ENCODE data around the gene NKX2-1.
A peak's percentile ranks its signal among the peaks of the same experiment; 100 is the strongest.
"Not testable (repeated sequence)": the region's sequence is repeated elsewhere in the genome, so short reads cannot be mapped to it uniquely, and the experiment has no call there.

NKX2-1 gene

GRCh38 chr14:36519431-36520321, at the start of gene NKX2-1:
Gene NKX2-1 (minus strand): TSS chr14:36520232. CDS start chr14:36520129, 103 bp downstream.
- DNase-seq (ENCODE audit: low read depth in 2 of 2): no peak

- peak in 1 of 2 experiments; percentile 41 for DNase-seq (ENCODE audit: low read depth in 2 of 2)
Observed at GRCh38 chr14:36556811-36557433, 36.9 kb upstream of the NKX2-1 start.

- DNase-seq (ENCODE audit: low read depth in 2 of 2): no peak
Observed at GRCh38 chr14:36555998-36556743, 36.1 kb upstream of the NKX2-1 start.

GRCh38 chr14:36553656-36554260, 33.7 kb upstream of the NKX2-1 start:
- DNase-seq (ENCODE audit: low read depth in 2 of 2): no peak

- DNase-seq (ENCODE audit: low read depth in 2 of 2): no peak
Observed at GRCh38 chr14:36550899-36551298, 30.9 kb upstream of the NKX2-1 start.

GRCh38 chr14:36544280-36544679, 24.2 kb upstream of the NKX2-1 start:
- DNase-seq (ENCODE audit: low read depth in 2 of 2): not testable (repeated sequence)

GRCh38 chr14:36538051-36538450, 18.0 kb upstream of the NKX2-1 start:
- no peak for DNase-seq (ENCODE audit: low read depth in 2 of 2)

- no peak for DNase-seq (ENCODE audit: low read depth in 2 of 2)
Observed at GRCh38 chr14:36529062-36529461, 9.0 kb upstream of the NKX2-1 start.

GRCh38 chr14:36525746-36526099, 5.7 kb upstream of the NKX2-1 start:
- no peak for DNase-seq (ENCODE audit: low read depth in 2 of 2)

- no peak for DNase-seq (ENCODE audit: low read depth in 2 of 2)
Observed at GRCh38 chr14:36524874-36525745, 5.1 kb upstream of the NKX2-1 start.

GRCh38 chr14:36524220-36524837, 4.3 kb upstream of the NKX2-1 start:
- no peak for DNase-seq (ENCODE audit: low read depth in 2 of 2)

GRCh38 chr14:36522972-36523715, 3.1 kb upstream of the NKX2-1 start:
- no peak for DNase-seq (ENCODE audit: low read depth in 2 of 2)

GRCh38 chr14:36522347-36522971, 2.4 kb upstream of the NKX2-1 start:
- no peak for DNase-seq (ENCODE audit: low read depth in 2 of 2)

GRCh38 chr14:36521598-36522345, 1.7 kb upstream of the NKX2-1 start:
- no peak for DNase-seq (ENCODE audit: low read depth in 2 of 2)

GRCh38 chr14:36520601-36521525, 831 bp upstream of the NKX2-1 start:
- DNase-seq (ENCODE audit: low read depth in 2 of 2): no peak

- no peak for DNase-seq (ENCODE audit: low read depth in 2 of 2)
Observed at GRCh38 chr14:36518586-36519430, 1.2 kb downstream of the NKX2-1 start.

Data from stimulated activated CD4-positive, alpha-beta T cell treated with anti-CD3 and anti-CD28 coated beads, Interleukin-12 subunit alpha, Interleukin-12 subunit beta, amount 100 ng/mL, for 24 hours (primary cell).